ENCODE data around the gene GRID1. TPM values are rescaled to one million over a fixed set of nuclear protein-coding genes. Genes with fewer than 3 reads are reported as not detected.
"Not testable (repeated sequence)": the region's sequence is repeated elsewhere in the genome, so short reads cannot be mapped to it uniquely, and the experiment has no call there.

GRID1 gene
- polyA plus RNA-seq, 1 experiment, result 0.49 TPM

- Histone ChIP-seq H3K4me3 (ENCODE audit: low read depth, low read length) (no peak overlapping the region), H3K27me3 (ENCODE audit: control insufficient read depth, insufficient read depth, low read length) (no peaks in the 10 kb centered on the region), H3K36me3 (ENCODE audit: control insufficient read depth, insufficient read depth, low read length) (no peaks in the 10 kb centered on the region)
- ChIA-PET CTCF (no interaction called here), POLR2A (no interaction called here)
- DNase-seq (ENCODE audit: low read depth), result no peak
- TF ChIP-seq, protein P1, sequence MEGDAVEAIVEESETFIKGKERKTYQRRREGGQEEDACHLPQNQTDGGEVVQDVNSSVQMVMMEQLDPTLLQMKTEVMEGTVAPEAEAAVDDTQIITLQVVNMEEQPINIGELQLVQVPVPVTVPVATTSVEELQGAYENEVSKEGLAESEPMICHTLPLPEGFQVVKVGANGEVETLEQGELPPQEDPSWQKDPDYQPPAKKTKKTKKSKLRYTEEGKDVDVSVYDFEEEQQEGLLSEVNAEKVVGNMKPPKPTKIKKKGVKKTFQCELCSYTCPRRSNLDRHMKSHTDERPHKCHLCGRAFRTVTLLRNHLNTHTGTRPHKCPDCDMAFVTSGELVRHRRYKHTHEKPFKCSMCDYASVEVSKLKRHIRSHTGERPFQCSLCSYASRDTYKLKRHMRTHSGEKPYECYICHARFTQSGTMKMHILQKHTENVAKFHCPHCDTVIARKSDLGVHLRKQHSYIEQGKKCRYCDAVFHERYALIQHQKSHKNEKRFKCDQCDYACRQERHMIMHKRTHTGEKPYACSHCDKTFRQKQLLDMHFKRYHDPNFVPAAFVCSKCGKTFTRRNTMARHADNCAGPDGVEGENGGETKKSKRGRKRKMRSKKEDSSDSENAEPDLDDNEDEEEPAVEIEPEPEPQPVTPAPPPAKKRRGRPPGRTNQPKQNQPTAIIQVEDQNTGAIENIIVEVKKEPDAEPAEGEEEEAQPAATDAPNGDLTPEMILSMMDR (IDR thresholded peaks at IDR 0.05; ENCODE audit: insufficient read depth, low read depth, low read length), result no peak
Observed at GRCh38 chr10:86108696-86109095, 257.9 kb downstream of the GRID1 start.

DNA sequence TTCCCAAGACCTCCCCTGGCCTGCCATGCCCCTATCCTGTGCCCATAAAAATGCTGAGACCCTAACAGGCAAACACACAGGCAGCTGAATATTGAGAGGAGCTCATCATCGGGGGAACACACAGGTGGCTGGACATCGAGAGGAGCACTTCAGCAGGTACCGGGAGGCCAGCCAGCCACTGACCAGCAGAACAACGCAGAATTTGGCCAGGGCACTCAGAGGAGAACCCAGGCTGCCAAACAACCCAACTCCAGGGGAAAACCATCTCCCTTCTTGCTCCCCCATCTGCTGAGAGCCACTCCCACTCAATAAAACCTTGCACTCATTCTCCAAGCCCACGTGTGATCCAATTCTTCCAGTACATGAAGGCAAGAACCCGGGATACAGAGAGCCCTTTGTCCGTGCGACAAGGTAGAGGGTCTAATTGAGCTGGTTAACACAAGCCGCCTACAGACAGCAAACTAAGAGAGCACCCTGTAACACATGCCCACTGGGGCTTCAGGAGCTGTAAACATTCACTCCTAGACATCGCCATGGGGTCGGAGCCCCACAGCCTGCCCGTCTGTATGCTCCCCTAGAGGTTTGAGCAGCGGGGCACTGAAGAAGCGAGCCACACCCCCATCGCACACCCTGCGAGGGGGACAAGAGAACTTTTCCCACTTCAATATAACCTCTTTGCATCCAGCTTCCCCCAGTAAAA is 258.8 kb downstream of the GRID1 start:
- H3K36me3 ChIP-seq (ENCODE audit: control insufficient read depth, insufficient read depth, low read length); DNase-seq (ENCODE audit: low read depth); H3K27me3 ChIP-seq (ENCODE audit: control insufficient read depth, insufficient read depth, low read length); H3K4me3 ChIP-seq (ENCODE audit: low read depth, low read length); POLR2A ChIA-PET: not testable (repeated sequence)
- CTCF ChIA-PET, result interaction anchor here (0.5 kb wide), 1 partner anchor 13 kb away, joined by 3 read pairs; no protein-coding TSS in a partner anchor

DNA sequence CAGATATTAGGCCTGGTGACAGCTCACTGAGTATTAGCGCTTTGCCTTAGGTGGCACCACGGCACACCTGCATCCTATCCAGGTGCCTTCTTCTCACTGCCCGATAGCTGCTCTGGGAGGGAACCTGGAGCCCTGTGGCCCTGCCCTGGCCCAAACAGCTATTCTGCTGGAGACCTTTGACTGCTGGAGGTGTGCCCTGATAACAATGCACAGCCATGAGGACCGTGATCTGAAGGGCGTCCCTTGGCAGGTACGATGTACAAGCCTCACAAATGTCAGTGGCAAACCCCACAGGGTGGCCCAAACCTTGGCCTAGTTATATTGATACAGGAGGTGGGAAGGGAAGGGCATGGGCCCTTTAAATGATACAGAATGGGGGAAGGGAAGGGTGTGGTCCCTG is 259.5 kb downstream of the GRID1 start:
- no peak overlapping the region for H3K4me3 ChIP-seq (ENCODE audit: low read depth, low read length)
- H3K36me3 ChIP-seq (ENCODE audit: control insufficient read depth, insufficient read depth, low read length), result no peaks in the 10 kb centered on the region
- CTCF ChIA-PET, result interaction anchor here (0.5 kb wide), 1 partner anchor 13 kb away, joined by 3 read pairs; no protein-coding TSS in a partner anchor
- H3K27me3 ChIP-seq (ENCODE audit: control insufficient read depth, insufficient read depth, low read length), result no peaks in the 10 kb centered on the region
- no peak for DNase-seq (ENCODE audit: low read depth)
- TF ChIP-seq, protein P1 (IDR thresholded peaks at IDR 0.05; ENCODE audit: insufficient read depth, low read depth, low read length), result no peak
- POLR2A ChIA-PET, result no interaction called here

DNA sequence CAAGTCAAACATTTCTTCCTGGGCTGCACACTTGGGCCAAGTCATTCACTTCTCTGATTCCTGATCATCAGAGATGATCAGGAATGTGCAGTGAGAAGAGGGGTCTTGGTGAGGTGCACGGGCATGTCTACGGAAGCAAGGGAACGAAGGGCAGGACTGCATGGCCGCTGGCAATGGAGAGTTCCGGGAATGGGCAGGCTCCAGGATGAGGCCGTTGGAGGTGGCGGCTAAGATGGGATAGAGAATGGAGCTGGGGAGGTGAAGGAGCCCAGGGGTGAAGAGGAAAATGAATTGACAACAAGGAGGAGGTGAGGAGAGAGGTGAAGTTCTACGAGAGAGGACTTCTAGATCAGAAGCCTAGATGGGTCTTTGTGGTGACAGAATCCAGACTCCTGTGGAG is 260.0 kb downstream of the GRID1 start:
- no peak for DNase-seq (ENCODE audit: low read depth)
- POLR2A ChIA-PET, result no interaction called here
- CTCF ChIA-PET, result no interaction called here
- Histone ChIP-seq H3K4me3 (ENCODE audit: low read depth, low read length) (no peak overlapping the region), H3K27me3 (ENCODE audit: control insufficient read depth, insufficient read depth, low read length) (no peaks in the 10 kb centered on the region), H3K36me3 (ENCODE audit: control insufficient read depth, insufficient read depth, low read length) (no peaks in the 10 kb centered on the region)
- TF ChIP-seq, protein P1 (IDR thresholded peaks at IDR 0.05; ENCODE audit: insufficient read depth, low read depth, low read length), result no peak

DNA sequence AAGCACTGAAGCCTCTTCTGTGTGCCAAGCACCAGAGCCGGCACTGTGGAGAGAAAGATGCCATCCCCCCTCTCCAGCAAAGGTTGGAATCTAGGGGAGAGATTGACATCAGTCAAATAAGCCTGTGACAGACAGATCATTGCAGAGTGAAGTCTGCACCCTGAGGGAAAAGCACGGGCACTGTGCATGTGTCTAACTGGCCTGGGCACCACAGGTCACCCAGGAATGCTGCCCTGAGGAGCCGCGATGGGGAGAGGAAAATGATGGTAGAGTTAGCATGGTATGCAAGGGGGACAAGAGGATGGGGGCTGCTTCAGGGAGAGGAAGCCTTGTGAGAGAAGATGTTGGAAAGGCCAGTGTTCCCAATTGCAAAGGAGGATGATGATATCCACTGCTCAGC is 261.0 kb downstream of the GRID1 start:
- TF ChIP-seq, protein P1 (IDR thresholded peaks at IDR 0.05; ENCODE audit: insufficient read depth, low read depth, low read length), result no peak
- Histone ChIP-seq H3K27me3 (ENCODE audit: control insufficient read depth, insufficient read depth, low read length) (no peaks in the 10 kb centered on the region), H3K36me3 (ENCODE audit: control insufficient read depth, insufficient read depth, low read length) (no peaks in the 10 kb centered on the region), H3K4me3 (ENCODE audit: low read depth, low read length) (no peak overlapping the region)
- ChIA-PET POLR2A (no interaction called here), CTCF (no interaction called here)
- DNase-seq (ENCODE audit: low read depth), result no peak

DNA sequence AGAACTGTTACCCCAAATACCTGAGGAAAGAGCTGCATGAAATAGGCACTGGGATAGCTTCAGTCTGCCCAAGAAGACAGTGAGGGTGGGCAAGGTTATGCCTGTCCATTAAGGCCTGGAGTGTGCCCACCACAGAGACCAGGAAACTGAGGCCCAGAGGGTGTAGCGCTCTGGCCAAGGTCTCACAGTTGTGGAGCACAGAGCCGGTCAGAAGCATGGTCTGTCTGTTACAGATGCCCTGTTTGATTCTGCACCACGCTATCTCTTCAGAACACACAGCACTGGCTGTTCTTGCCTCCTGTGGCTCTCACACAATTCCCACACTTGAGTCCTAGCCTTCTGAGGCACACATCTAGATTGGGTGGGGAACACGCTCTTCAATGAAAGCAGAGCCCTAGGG is 261.4 kb downstream of the GRID1 start:
- Histone ChIP-seq H3K36me3 (ENCODE audit: control insufficient read depth, insufficient read depth, low read length) (no peaks in the 10 kb centered on the region), H3K27me3 (ENCODE audit: control insufficient read depth, insufficient read depth, low read length) (no peaks in the 10 kb centered on the region), H3K4me3 (ENCODE audit: low read depth, low read length) (no peak overlapping the region)
- ChIA-PET CTCF (no interaction called here), POLR2A (no interaction called here)
- TF ChIP-seq, protein P1 (IDR thresholded peaks at IDR 0.05; ENCODE audit: insufficient read depth, low read depth, low read length), result no peak
- DNase-seq (ENCODE audit: low read depth), result no peak
